GM04503 (cell line): ENCODE measurements around the gene POR.
A peak's percentile ranks its signal among the peaks of the same experiment; 100 is the strongest.
"Not testable (repeated sequence)": the region's sequence is repeated elsewhere in the genome, so short reads cannot be mapped to it uniquely, and the experiment has no call there.

Experiments used
- DNase-seq: peaks from one replicate; pipeline ENCODE4 v3.0.0-alpha.2; 2012; ENCODE audit warnings: low read depth

POR gene

GRCh38 chr7:75885036-75885435 is 29.9 kb upstream of the POR start:
- no peak for DNase-seq

- no peak for DNase-seq
Observed at GRCh38 chr7:75887669-75888369, 27.1 kb upstream of the POR start.

- DNase-seq: no peak
Observed at GRCh38 chr7:75888464-75889222, 26.3 kb upstream of the POR start.

- no peak for DNase-seq
Observed at GRCh38 chr7:75889223-75889825, 25.6 kb upstream of the POR start.

- peak; percentile 57 for DNase-seq
Observed at GRCh38 chr7:75889826-75890225, 25.1 kb upstream of the POR start.

GRCh38 chr7:75891237-75891636 is 23.7 kb upstream of the POR start:
- not testable (repeated sequence) for DNase-seq

GRCh38 chr7:75891815-75892411 is 23.0 kb upstream of the POR start:
- DNase-seq: no peak

- no peak for DNase-seq
Observed at GRCh38 chr7:75892634-75893272, 22.2 kb upstream of the POR start.

GRCh38 chr7:75896803-75897327 is 18.1 kb upstream of the POR start:
- DNase-seq: no peak

- no peak for DNase-seq
Observed at GRCh38 chr7:75900617-75901315, 14.2 kb upstream of the POR start.

GRCh38 chr7:75905785-75906604 is 9.0 kb upstream of the POR start:
- peak; percentile 73 for DNase-seq

GRCh38 chr7:75906991-75907667 is 7.8 kb upstream of the POR start:
- DNase-seq: no peak

- DNase-seq: not testable (repeated sequence)
Observed at GRCh38 chr7:75907668-75908039, 7.3 kb upstream of the POR start.

- no peak for DNase-seq
Observed at GRCh38 chr7:75909521-75910132, 5.3 kb upstream of the POR start.

GRCh38 chr7:75911186-75911585 is 3.8 kb upstream of the POR start:
- DNase-seq: not testable (repeated sequence)

GRCh38 chr7:75913437-75913836 is 1.5 kb upstream of the POR start:
- DNase-seq: no peak

- no peak for DNase-seq
Observed at GRCh38 chr7:75914169-75914654, 743 bp upstream of the POR start.

GRCh38 chr7:75915416-75916156 is 631 bp downstream of the POR start:
- DNase-seq: no peak

GRCh38 chr7:75916259-75916658 is 1.3 kb downstream of the POR start:
- DNase-seq: no peak
